ENCODE measurements around the gene FAM163A.

FAM163A gene

GRCh38 chr1:179708434-179709195, 34.5 kb upstream of the FAM163A start:
- no peak overlapping the region for H3K4me3 ChIP-seq (ENCODE audit: low read depth, low read length)
- TF ChIP-seq CTCF (IDR thresholded peaks at IDR 0.05): no peak
- no peak overlapping the region for H3K4me2 ChIP-seq (ENCODE audit: low read length)
- H3K9ac ChIP-seq: no peak overlapping the region
- no peaks in the 10 kb centered on the region for H3K36me3 ChIP-seq (ENCODE audit: control insufficient read depth, insufficient read depth, low read length)
- no peaks in the 10 kb centered on the region for H3K4me1 ChIP-seq
- H3K79me2 ChIP-seq: no peaks in the 10 kb centered on the region
- H3K9me3 ChIP-seq (ENCODE audit: control insufficient read depth, low read length): no peaks in the 10 kb centered on the region
- no peak overlapping the region for H2AFZ ChIP-seq
- H3K27me3 ChIP-seq (ENCODE audit: control insufficient read depth, insufficient read depth, low read length): no peaks in the 10 kb centered on the region
- H3K27ac ChIP-seq: no peak overlapping the region

- Histone ChIP-seq H3K4me2 (ENCODE audit: low read length) (no peak overlapping the region), H3K4me3 (ENCODE audit: low read depth, low read length) (no peak overlapping the region)
Observed at GRCh38 chr1:179709841-179710329, 33.2 kb upstream of the FAM163A start.

GRCh38 chr1:179714159-179714558, 28.9 kb upstream of the FAM163A start:
- no peaks in the 10 kb centered on the region for H3K27me3 ChIP-seq (ENCODE audit: control insufficient read depth, insufficient read depth, low read length)
- H3K4me2 ChIP-seq (ENCODE audit: low read length): no peak overlapping the region
- H3K4me3 ChIP-seq (ENCODE audit: low read depth, low read length): no peak overlapping the region
- H3K27ac ChIP-seq: no peak overlapping the region
- H3K36me3 ChIP-seq (ENCODE audit: control insufficient read depth, insufficient read depth, low read length): no peaks in the 10 kb centered on the region
- no peak overlapping the region for H2AFZ ChIP-seq
- TF ChIP-seq CTCF (IDR thresholded peaks at IDR 0.05): no peak
- no peaks in the 10 kb centered on the region for H3K79me2 ChIP-seq
- no peak overlapping the region for H3K9ac ChIP-seq
- H3K9me3 ChIP-seq (ENCODE audit: control insufficient read depth, low read length): no peaks in the 10 kb centered on the region
- H3K4me1 ChIP-seq: no peaks in the 10 kb centered on the region

More at GRCh38 chr1:179709841-179710329, 33.2 kb upstream of the FAM163A start:
- Histone ChIP-seq H3K9me3 (ENCODE audit: control insufficient read depth, low read length) (no peaks in the 10 kb centered on the region), H2AFZ (no peak overlapping the region), H3K9ac (no peak overlapping the region), H3K27ac (no peak overlapping the region), H3K79me2 (no peaks in the 10 kb centered on the region), H3K4me1 (no peaks in the 10 kb centered on the region), H3K36me3 (ENCODE audit: control insufficient read depth, insufficient read depth, low read length) (no peaks in the 10 kb centered on the region), H3K27me3 (ENCODE audit: control insufficient read depth, insufficient read depth, low read length) (no peaks in the 10 kb centered on the region)
- no peak for TF ChIP-seq CTCF (IDR thresholded peaks at IDR 0.05)

GRCh38 chr1:179714623-179715022, 28.5 kb upstream of the FAM163A start:
- no peak overlapping the region for H2AFZ ChIP-seq
- H3K4me2 ChIP-seq (ENCODE audit: low read length): no peak overlapping the region
- H3K79me2 ChIP-seq: no peaks in the 10 kb centered on the region
- no peaks in the 10 kb centered on the region for H3K27me3 ChIP-seq (ENCODE audit: control insufficient read depth, insufficient read depth, low read length)
- H3K4me3 ChIP-seq (ENCODE audit: low read depth, low read length): no peak overlapping the region
- TF ChIP-seq CTCF (IDR thresholded peaks at IDR 0.05): no peak
- H3K4me1 ChIP-seq: no peaks in the 10 kb centered on the region
- H3K9ac ChIP-seq: no peak overlapping the region
- H3K36me3 ChIP-seq (ENCODE audit: control insufficient read depth, insufficient read depth, low read length): no peaks in the 10 kb centered on the region
- H3K9me3 ChIP-seq (ENCODE audit: control insufficient read depth, low read length): no peaks in the 10 kb centered on the region
- H3K27ac ChIP-seq: no peak overlapping the region

- Histone ChIP-seq H3K9me3 (ENCODE audit: control insufficient read depth, low read length) (no peaks in the 10 kb centered on the region), H3K27ac (no peak overlapping the region), H3K79me2 (no peaks in the 10 kb centered on the region), H3K9ac (no peak overlapping the region), H3K4me2 (ENCODE audit: low read length) (no peak overlapping the region), H3K27me3 (ENCODE audit: control insufficient read depth, insufficient read depth, low read length) (no peaks in the 10 kb centered on the region), H3K4me3 (ENCODE audit: low read depth, low read length) (no peak overlapping the region), H3K36me3 (ENCODE audit: control insufficient read depth, insufficient read depth, low read length) (no peaks in the 10 kb centered on the region), H2AFZ (no peak overlapping the region), H3K4me1 (no peaks in the 10 kb centered on the region)
- TF ChIP-seq CTCF (IDR thresholded peaks at IDR 0.05): no peak
Observed at GRCh38 chr1:179719272-179719671, 23.8 kb upstream of the FAM163A start.
